T-helper 22 cell (primary cell): ENCODE data around the gene RBPJ.
A peak's percentile ranks its signal among the peaks of the same experiment; 100 is the strongest.

Experiments
- DNase-seq: peaks from one replicate; pipeline ENCODE4 v3.0.0-alpha.2; 2020; ENCODE audit warnings: low read depth

Gene RBPJ

GRCh38 chr4:26320538-26321372 is at the start of gene RBPJ:
RBPJ (plus strand) TSS chr4:26321014; CDS start chr4:26321029, 15 bp downstream.
- DNase-seq, result peak; percentile 80

- DNase-seq, result no peak
Observed at GRCh38 chr4:26271703-26272102, 49.1 kb upstream of the RBPJ start.

GRCh38 chr4:26272654-26273615 is 47.9 kb upstream of the RBPJ start:
- DNase-seq, result no peak

GRCh38 chr4:26273616-26273980 is 47.2 kb upstream of the RBPJ start:
- no peak for DNase-seq

GRCh38 chr4:26275281-26275680 is 45.5 kb upstream of the RBPJ start:
- DNase-seq, result no peak

GRCh38 chr4:26279446-26279845 is 41.4 kb upstream of the RBPJ start:
- DNase-seq, result no peak

- no peak for DNase-seq
Observed at GRCh38 chr4:26281881-26282280, 38.9 kb upstream of the RBPJ start.

GRCh38 chr4:26284536-26284935 is 36.3 kb upstream of the RBPJ start:
- DNase-seq, result no peak

GRCh38 chr4:26285272-26285671 is 35.5 kb upstream of the RBPJ start:
- no peak for DNase-seq

- DNase-seq, result no peak
Observed at GRCh38 chr4:26287756-26288155, 33.1 kb upstream of the RBPJ start.

- no peak for DNase-seq
Observed at GRCh38 chr4:26288355-26288909, 32.4 kb upstream of the RBPJ start.

GRCh38 chr4:26289401-26289800 is 31.4 kb upstream of the RBPJ start:
- DNase-seq, result no peak

- no peak for DNase-seq
Observed at GRCh38 chr4:26290321-26290720, 30.5 kb upstream of the RBPJ start.

- no peak for DNase-seq
Observed at GRCh38 chr4:26294904-26295303, 25.9 kb upstream of the RBPJ start.

GRCh38 chr4:26296021-26296420 is 24.8 kb upstream of the RBPJ start:
- no peak for DNase-seq

- no peak for DNase-seq
Observed at GRCh38 chr4:26296514-26296913, 24.3 kb upstream of the RBPJ start.

- DNase-seq, result no peak
Observed at GRCh38 chr4:26297219-26297618, 23.6 kb upstream of the RBPJ start.

GRCh38 chr4:26298198-26298947 is 22.4 kb upstream of the RBPJ start:
- DNase-seq, result no peak

GRCh38 chr4:26299254-26299882 is 21.4 kb upstream of the RBPJ start:
- DNase-seq, result no peak

- DNase-seq, result no peak
Observed at GRCh38 chr4:26300314-26301307, 20.2 kb upstream of the RBPJ start.
